K562 (cell line): ENCODE data around the gene ZNF473. TPM values are rescaled to one million over a fixed set of nuclear protein-coding genes. Genes with fewer than 3 reads are reported as not detected.
A peak's percentile ranks its signal among the peaks of the same experiment; 100 is the strongest.

Experiments used
- ATF6 ChIP-seq: sonication (generic); formaldehyde crosslinking; IDR thresholded peaks from 2 replicates; pipeline ENCODE4 v1.4.0; 2020; ENCODE audit warnings: mild to moderate bottlenecking, missing genetic modification reagents
- CEBPB ChIP-seq: fragments of 450-650 bp; IDR thresholded peaks from 2 replicates; pipeline ENCODE4 v1.6.1; 2016; ENCODE audit warnings: missing genetic modification characterization, missing compliant biosample characterization
- DACH1 ChIP-seq: fragments of 450-650 bp; IDR thresholded peaks from 2 replicates; pipeline ENCODE4 v1.6.1; 2018; ENCODE audit not compliant: partially characterized antibody
- DMBX1 ChIP-seq: fragments of 250-450 bp; sonication (Bioruptor Pico); IDR thresholded peaks from 2 replicates; pipeline ENCODE4 v1.8.0; 2022; ENCODE audit warnings: inconsistent platforms, mild to moderate bottlenecking, moderate library complexity, borderline replicate concordance
- FOS ChIP-seq: IDR thresholded peaks from 3 replicates; pipeline ENCODE4 v1.6.1; 2011; ENCODE audit not compliant: insufficient read length; ENCODE audit errors: extremely low read depth
- GTF3C2 ChIP-seq: IDR thresholded peaks from 3 replicates; pipeline ENCODE4 v1.6.1; 2011; ENCODE audit warnings: borderline replicate concordance, mild to moderate bottlenecking, moderate library complexity; ENCODE audit not compliant: insufficient read length; ENCODE audit errors: extremely low read depth
- HBP1 ChIP-seq: fragments of 450-650 bp; formaldehyde crosslinking; IDR thresholded peaks from 2 replicates; pipeline ENCODE4 v1.4.0; 2022; ENCODE audit warnings: missing genetic modification characterization
- HNRNPK ChIP-seq: fragments of 200-400 bp; formaldehyde crosslinking; IDR thresholded peaks from one replicate; pipeline ENCODE4 v1.6.1; 2018; ENCODE audit warnings: mild to moderate bottlenecking, low read depth, low read length; ENCODE audit not compliant: poor library complexity, severe bottlenecking
- MCM2 ChIP-seq: fragments of 450-650 bp; IDR thresholded peaks from 2 replicates; pipeline ENCODE4 v1.6.1; 2017; ENCODE audit warnings: low read depth, mild to moderate bottlenecking
- PHTF2 ChIP-seq: fragments of 250-450 bp; sonication (Bioruptor Pico); IDR thresholded peaks from 2 replicates; pipeline ENCODE4 v1.5.0; 2021; ENCODE audit warnings: mild to moderate bottlenecking
- PKNOX1 ChIP-seq: fragments of 450-650 bp; IDR thresholded peaks from 2 replicates; pipeline ENCODE4 v1.6.1; 2016
- POLR2G ChIP-seq: fragments of 200-400 bp; formaldehyde crosslinking; IDR thresholded peaks from 2 replicates; pipeline ENCODE4 v1.6.1; 2017; ENCODE audit warnings: low read depth, mild to moderate bottlenecking, antibody characterized with exemption, low read length, moderate library complexity
- ZBTB33 ChIP-seq: sonication (generic); formaldehyde crosslinking; IDR thresholded peaks from 2 replicates; pipeline ENCODE4 v1.8.1; 2023; ENCODE audit warnings: mild to moderate bottlenecking, missing genetic modification reagents
- ZNF165 ChIP-seq: fragments of 250-450 bp; sonication (Bioruptor Pico); IDR thresholded peaks from 2 replicates; pipeline ENCODE4 v1.4.0; 2020; ENCODE audit warnings: borderline replicate concordance
- polyA plus RNA-seq, 8 experiments: library from polyadenylated mRNA; depleted of rRNA in 4 of 8; stranded (reverse) in 5 of 8; unstranded in 3 of 8; fragments of >200 nt; fragmentation: Nextera tagmentation in 2 of 8; fragmentation: Illumina TruSeq in 1 of 8; extraction: Ambion mirVana in 2 of 8; extraction: Trizol in 1 of 8; gene quantifications; 2 replicates each; pipeline versions ENCODE4 v1.2.1 to v1.2.3, GENCODE V29; 2011 to 2014; ENCODE audit warnings: inconsistent platforms in 1 of 8, missing spikeins in 1 of 8
- total RNA-seq, 7 experiments: library from RNA; depleted of rRNA in 6 of 7; stranded (reverse); fragments of >200 nt in 6 of 7; fragmentation: Illumina TruSeq in 2 of 7; extraction: Trizol in 2 of 7; gene quantifications; 2 replicates each; pipeline versions ENCODE4 v1.2.1 to v1.2.3, GENCODE V29; 2011 to 2021; ENCODE audit warnings: low replicate concordance in 1 of 7
- TF ChIP-seq, protein P1 (sequence below): fragments of 450-650 bp; IDR thresholded peaks from 2 replicates; pipeline ENCODE4 v1.6.1; 2016; ENCODE audit warnings: low read depth, mild to moderate bottlenecking, moderate library complexity

ZNF473 gene
- total and polyA plus RNA-seq, 9 of the 15 experiments (the other 6 are each of a cell fraction or from before 2014, with no cell fraction given), result 8.2 to 34.0 (median 28.5) TPM

DNA sequence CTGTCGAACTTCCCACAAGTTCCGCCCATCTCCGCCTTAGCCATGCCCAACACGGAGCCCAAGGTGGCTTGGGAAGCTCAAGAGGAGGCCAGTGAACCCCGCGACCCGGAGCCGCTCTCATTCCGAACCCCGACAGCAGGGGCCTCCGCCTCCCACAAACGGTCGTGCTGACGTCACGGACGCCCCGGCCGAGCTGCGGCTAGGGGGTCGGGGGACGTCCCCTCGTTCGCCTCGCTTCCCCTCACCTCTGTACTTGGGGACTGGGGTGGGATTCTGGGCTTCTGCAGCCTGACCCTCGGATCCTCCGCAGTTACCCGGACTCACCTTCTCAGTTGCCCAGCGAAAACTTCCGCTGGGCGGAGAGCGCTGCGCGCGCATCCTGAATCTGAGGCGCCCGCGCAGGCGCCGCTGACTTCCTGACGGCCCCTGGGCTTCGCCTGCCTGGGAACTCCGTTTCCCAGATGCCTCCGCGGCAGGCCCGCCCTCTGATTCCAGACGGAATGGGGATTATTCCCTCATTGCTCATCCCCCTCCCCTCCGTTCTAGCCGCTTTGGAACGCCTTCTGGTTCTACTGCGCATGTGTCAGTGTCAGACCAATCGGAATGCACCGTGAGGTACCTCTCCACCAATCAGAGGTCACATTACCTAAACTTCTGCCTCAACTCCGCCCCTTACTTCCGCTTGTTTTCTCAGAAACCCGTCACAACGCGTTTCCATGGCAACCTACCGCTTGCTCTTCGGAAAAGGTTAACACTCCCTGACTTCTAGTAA is 597 bp upstream of the ZNF473 start, which contains the start of gene VRK3 (continued):
- no peak for TF ChIP-seq GTF3C2
- TF ChIP-seq ZBTB33 (CRISPR knock-in tag), result no peak; the same call in 1 of the 2 replicates
- TF ChIP-seq DMBX1 (CRISPR knock-in tag), result no peak
- TF ChIP-seq HNRNPK, result no peak
- no peak for TF ChIP-seq ATF6 (CRISPR knock-in tag)
- peak; percentile 82 for TF ChIP-seq POLR2G
- TF ChIP-seq MCM2, result no peak
- peak; percentile 97 for TF ChIP-seq PKNOX1
- no peak for TF ChIP-seq HBP1 (CRISPR knock-in tag)
- TF ChIP-seq PHTF2 (CRISPR knock-in tag), result no peak
- TF ChIP-seq ZNF165 (CRISPR knock-in tag), result no peak
- no peak for TF ChIP-seq DACH1
- no peak for TF ChIP-seq CEBPB
- TF ChIP-seq, protein P1, sequence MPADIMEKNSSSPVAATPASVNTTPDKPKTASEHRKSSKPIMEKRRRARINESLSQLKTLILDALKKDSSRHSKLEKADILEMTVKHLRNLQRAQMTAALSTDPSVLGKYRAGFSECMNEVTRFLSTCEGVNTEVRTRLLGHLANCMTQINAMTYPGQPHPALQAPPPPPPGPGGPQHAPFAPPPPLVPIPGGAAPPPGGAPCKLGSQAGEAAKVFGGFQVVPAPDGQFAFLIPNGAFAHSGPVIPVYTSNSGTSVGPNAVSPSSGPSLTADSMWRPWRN, result no peak
- TF ChIP-seq FOS, result peak; percentile 92
